Activated T-cell treated with anti-CD3 and anti-CD28 coated beads, Interleukin-2, amount 50 U/mL, for 4 hours (primary cell): Measurements from ENCODE around the gene RASSF1. TPM values are rescaled to one million over a fixed set of nuclear protein-coding genes. Genes with fewer than 3 reads are reported as not detected.
"Not testable (repeated sequence)": the region's sequence is repeated elsewhere in the genome, so short reads cannot be mapped to it uniquely, and the experiment has no call there.

ENCODE experiments used
- ATAC-seq, 2 donors: fragments of 200-7000 bp; cut with Tn5 transposase; one replicate each; pipeline ENCODE4 v1.10.0; 2021
- DNase-seq: peaks from one replicate; pipeline ENCODE4 v3.0.0-alpha.2; 2020
- H3K27me3 Mint-ChIP-seq: one replicate; pipeline ENCODE4 v1.8.0; 2021; ENCODE audit warnings: low read depth, mixed read lengths
- H3K36me3 Mint-ChIP-seq: one replicate; pipeline ENCODE4 v1.8.0; 2022; ENCODE audit warnings: mixed read lengths; ENCODE audit not compliant: insufficient read depth
- H3K4me1 Mint-ChIP-seq: one replicate; pipeline ENCODE4 v1.8.0; 2021; ENCODE audit warnings: low read depth, mixed read lengths
- H3K4me3 Mint-ChIP-seq: one replicate; pipeline ENCODE4 v1.8.0; 2021; ENCODE audit warnings: mild to moderate bottlenecking, moderate library complexity, mixed read lengths
- H3K9me3 Mint-ChIP-seq: one replicate; pipeline ENCODE4 v1.8.0; 2021; ENCODE audit warnings: mixed read lengths
- total RNA-seq, 3 donors: library from RNA; stranded (reverse); gene quantifications; one replicate each; pipeline ENCODE4 v1.2.1, GENCODE V29; 2021

The RASSF1 gene
- total RNA-seq, 3 donors from 2014 or later = 33.7 to 40.3 (median 37.3) TPM

DNA sequence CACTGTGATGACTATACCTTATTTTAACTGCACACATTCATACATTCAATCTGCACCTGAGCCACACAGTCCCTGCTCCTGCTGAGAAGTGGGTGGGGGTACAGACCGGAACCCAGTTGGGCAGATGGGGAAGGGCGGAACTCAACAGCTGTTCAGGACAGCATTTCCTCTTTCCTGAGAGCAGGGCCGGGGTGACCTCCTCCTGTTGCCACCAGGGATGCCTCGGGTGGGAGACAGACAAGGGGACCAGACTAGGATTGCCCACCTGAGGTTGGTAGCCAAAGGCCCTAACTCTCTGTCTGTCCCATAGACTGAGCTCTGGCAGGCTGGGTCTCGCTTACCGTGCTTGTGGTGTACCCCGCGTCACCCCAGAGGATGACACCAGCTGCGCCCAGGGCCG, 22.0 kb downstream of the RASSF1 start:
- Mint-ChIP-seq H3K9me3 (no peaks in the 10 kb centered on the region), H3K27me3 (no peaks in the 10 kb centered on the region), H3K4me3 (no peak overlapping the region), H3K4me1 (peaks cover 37% of the 10 kb centered on the region), H3K36me3 (peaks cover 1% of the 10 kb centered on the region)
- DNase-seq (no peak), ATAC-seq (no peak)

GRCh38 chr3:50318163-50318562, 22.5 kb downstream of the RASSF1 start:
- H3K4me1 Mint-ChIP-seq = peaks cover 37% of the 10 kb centered on the region
- ATAC-seq (no peak), DNase-seq (no peak)
- H3K27me3 Mint-ChIP-seq = no peaks in the 10 kb centered on the region
- H3K36me3 Mint-ChIP-seq = peaks cover 1% of the 10 kb centered on the region
- no peaks in the 10 kb centered on the region for H3K9me3 Mint-ChIP-seq
- no peak overlapping the region for H3K4me3 Mint-ChIP-seq

- ATAC-seq (no peak), DNase-seq (no peak)
- Mint-ChIP-seq H3K9me3 (no peaks in the 10 kb centered on the region), H3K36me3 (peaks cover 1% of the 10 kb centered on the region), H3K4me3 (no peak overlapping the region), H3K27me3 (no peaks in the 10 kb centered on the region), H3K4me1 (peaks cover 37% of the 10 kb centered on the region)
Measured at GRCh38 chr3:50317300-50317699, 23.3 kb downstream of the RASSF1 start.

GRCh38 chr3:50316657-50317242, 23.9 kb downstream of the RASSF1 start:
- H3K4me3 Mint-ChIP-seq = peak overlapping the region; percentile 28
- DNase-seq (peak; percentile 70), ATAC-seq (peak; percentile 13 to 27)
- H3K9me3 Mint-ChIP-seq = no peaks in the 10 kb centered on the region
- no peaks in the 10 kb centered on the region for H3K27me3 Mint-ChIP-seq
- H3K36me3 Mint-ChIP-seq = peaks cover 1% of the 10 kb centered on the region
- peaks cover 37% of the 10 kb centered on the region for H3K4me1 Mint-ChIP-seq

DNA sequence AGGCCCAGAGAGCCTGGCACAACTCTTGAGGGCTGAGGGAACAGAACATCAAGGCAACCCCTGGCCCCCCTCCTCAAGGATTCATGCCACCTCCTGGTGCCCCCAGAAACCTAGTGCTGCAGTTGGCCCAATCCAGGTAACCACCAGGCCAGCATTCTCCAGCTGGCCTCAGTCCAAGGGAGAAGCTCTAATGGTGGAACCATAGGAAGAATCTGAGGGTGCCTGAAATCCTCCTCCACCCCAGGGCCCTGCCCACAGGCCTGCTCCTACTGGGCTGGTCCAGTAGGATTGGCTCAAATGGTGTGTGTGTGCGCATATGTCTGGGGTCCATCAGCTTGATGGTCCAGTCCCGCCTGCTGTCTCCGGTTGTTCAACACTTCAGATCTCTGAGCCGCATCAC, 25.8 kb downstream of the RASSF1 start:
- Mint-ChIP-seq H3K9me3 (no peaks in the 10 kb centered on the region), H3K27me3 (no peaks in the 10 kb centered on the region), H3K4me3 (no peak overlapping the region), H3K4me1 (peaks cover 28% of the 10 kb centered on the region), H3K36me3 (peaks cover 1% of the 10 kb centered on the region)
- DNase-seq = no peak
- no peak for ATAC-seq

- Mint-ChIP-seq H3K4me3 (no peak overlapping the region), H3K9me3 (no peaks in the 10 kb centered on the region), H3K27me3 (no peaks in the 10 kb centered on the region), H3K4me1 (peaks cover 24% of the 10 kb centered on the region), H3K36me3 (peaks cover 1% of the 10 kb centered on the region)
- no peak for ATAC-seq
- DNase-seq = no peak
Measured at GRCh38 chr3:50314342-50314741, 26.3 kb downstream of the RASSF1 start.

GRCh38 chr3:50312041-50312440, 28.6 kb downstream of the RASSF1 start:
- H3K9me3 Mint-ChIP-seq, DNase-seq, H3K27me3 Mint-ChIP-seq, ATAC-seq, H3K4me3 Mint-ChIP-seq, H3K36me3 Mint-ChIP-seq: not testable (repeated sequence)
- H3K4me1 Mint-ChIP-seq = peaks cover 12% of the 10 kb centered on the region

GRCh38 chr3:50304601-50305000, 36.0 kb downstream of the RASSF1 start:
- peaks cover 18% of the 10 kb centered on the region for H3K4me1 Mint-ChIP-seq
- H3K4me3 Mint-ChIP-seq = no peak overlapping the region
- no peaks in the 10 kb centered on the region for H3K36me3 Mint-ChIP-seq
- no peaks in the 10 kb centered on the region for H3K27me3 Mint-ChIP-seq
- ATAC-seq (peak; percentile 67 to 69), DNase-seq (no peak)
- H3K9me3 Mint-ChIP-seq = no peaks in the 10 kb centered on the region

- Mint-ChIP-seq H3K9me3 (no peaks in the 10 kb centered on the region), H3K4me1 (peaks cover 22% of the 10 kb centered on the region), H3K4me3 (no peak within 1 kb of the TSS), H3K27me3 (no peaks in the 10 kb centered on the region), H3K36me3 (no peaks in the 10 kb centered on the region)
- DNase-seq = no peak
- ATAC-seq = no peak
Measured at GRCh38 chr3:50303013-50303815, 37.4 kb downstream of the RASSF1 start, which contains the start of gene HYAL1. TSS of gene HYAL1 (minus strand) at chr3:50303574. CDS start at chr3:50302956, 618 bp downstream.

DNA sequence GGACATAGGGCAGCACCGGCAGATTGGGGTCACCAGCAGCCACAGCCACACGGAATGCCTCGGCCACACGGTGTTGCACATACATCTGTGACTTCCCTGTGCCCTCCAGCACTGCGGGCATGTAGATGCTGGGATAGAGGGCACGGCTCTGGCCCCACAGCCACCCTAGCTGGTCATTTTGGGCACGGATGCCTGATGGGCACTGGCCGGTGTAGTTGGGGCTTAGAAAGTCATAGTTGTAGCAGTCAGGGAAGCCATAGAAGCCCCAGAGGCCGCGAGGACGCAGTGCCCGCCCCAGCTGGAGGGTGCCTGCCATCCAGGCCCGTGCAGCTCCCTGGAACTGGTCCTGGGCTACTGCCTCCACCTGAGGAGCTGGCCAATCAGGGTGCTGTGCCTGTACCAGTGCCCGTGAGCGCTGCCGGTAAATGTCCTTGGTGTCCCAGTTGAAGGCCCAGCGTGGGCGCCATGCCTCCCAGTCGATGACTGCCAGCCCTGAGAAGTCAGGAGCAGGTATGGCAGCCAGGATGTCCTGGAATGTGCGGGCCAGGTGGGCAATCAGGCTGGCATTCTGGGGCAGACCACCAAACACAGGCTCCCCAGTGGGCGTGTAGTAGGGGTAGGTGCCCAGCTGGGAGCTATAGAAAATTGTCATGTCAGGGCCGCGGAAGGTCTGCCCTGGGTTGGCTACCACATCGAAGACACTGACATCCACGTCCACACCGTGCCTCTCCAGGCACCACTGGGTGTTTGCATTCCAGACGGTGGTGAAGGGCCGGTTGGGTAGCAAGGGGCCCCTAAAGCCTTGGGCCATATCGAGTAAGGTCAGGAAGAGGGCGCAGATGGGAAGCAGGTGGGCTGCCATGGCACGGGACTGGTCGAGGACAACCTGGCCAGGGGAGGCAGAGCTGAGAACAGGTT, 38.3 kb downstream of the RASSF1 start:
- Mint-ChIP-seq H3K36me3 (no peaks in the 10 kb centered on the region), H3K4me1 (peaks cover 26% of the 10 kb centered on the region), H3K4me3 (no peak overlapping the region), H3K9me3 (no peaks in the 10 kb centered on the region), H3K27me3 (no peaks in the 10 kb centered on the region)
- no peak for DNase-seq
- no peak for ATAC-seq

GRCh38 chr3:50300681-50301254, 39.9 kb downstream of the RASSF1 start:
- DNase-seq = no peak
- Mint-ChIP-seq H3K36me3 (no peaks in the 10 kb centered on the region), H3K27me3 (no peaks in the 10 kb centered on the region), H3K4me1 (peaks cover 26% of the 10 kb centered on the region), H3K9me3 (no peaks in the 10 kb centered on the region), H3K4me3 (peak overlapping the region; percentile 91)
- no peak for ATAC-seq

DNA sequence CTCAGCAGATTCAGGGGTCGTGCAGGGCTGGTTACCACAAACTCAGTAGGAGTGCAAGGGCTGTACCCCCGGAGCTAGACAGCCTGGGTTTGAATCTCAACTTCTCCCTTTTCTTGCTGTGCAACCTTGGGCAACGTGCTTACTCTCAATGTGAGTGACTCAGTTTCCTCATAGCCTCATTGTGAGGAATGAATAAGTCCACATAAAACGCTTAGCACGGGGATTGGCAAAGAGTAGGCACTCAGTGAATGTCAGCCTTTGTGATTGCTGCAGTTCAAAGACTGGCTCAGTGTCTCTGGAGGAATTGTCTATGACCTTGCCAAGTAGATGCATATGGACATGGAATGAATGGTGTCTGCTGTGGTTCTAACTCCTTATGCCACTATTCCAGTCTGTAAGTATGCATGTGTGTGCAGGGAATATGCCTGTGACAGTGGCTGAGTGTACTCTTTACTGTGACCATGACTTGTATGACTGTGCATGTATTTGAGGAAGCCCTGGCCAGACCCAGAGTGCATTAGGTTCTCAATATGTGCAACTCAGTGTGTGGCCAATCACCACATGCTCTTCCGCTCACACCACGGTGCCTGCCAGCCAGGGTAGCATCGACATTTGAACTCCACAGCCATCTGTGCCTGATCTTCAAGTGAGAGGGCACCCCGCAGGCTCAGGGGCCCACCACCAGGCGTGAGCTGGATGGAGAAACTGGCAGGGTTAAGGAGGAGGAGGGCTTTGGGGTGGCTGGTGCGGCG, 40.5 kb downstream of the RASSF1 start:
- Mint-ChIP-seq H3K4me1 (peaks cover 26% of the 10 kb centered on the region), H3K27me3 (no peaks in the 10 kb centered on the region), H3K4me3 (peak overlapping the region; percentile 91), H3K9me3 (no peaks in the 10 kb centered on the region), H3K36me3 (no peaks in the 10 kb centered on the region)
- no peak for ATAC-seq
- no peak for DNase-seq

DNA sequence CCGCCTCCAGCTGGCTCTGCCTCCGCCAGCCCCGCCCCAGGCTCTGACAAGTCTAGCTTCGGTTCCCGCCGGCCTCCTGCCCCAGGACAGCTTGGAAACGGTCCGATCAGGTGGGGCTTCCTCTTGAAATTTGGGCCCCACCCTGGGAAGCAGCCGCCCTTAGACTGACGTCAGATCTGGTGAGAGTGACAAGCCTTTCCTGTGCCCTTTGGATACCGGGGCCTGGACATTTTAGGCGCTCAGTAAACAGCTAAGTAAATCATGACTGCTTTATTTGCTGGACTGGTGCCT, 41.1 kb downstream of the RASSF1 start:
- peak overlapping the region; percentile 91 for H3K4me3 Mint-ChIP-seq
- H3K9me3 Mint-ChIP-seq = no peaks in the 10 kb centered on the region
- DNase-seq = no peak
- H3K4me1 Mint-ChIP-seq = peaks cover 22% of the 10 kb centered on the region
- ATAC-seq = no peak
- H3K36me3 Mint-ChIP-seq = no peaks in the 10 kb centered on the region
- H3K27me3 Mint-ChIP-seq = no peaks in the 10 kb centered on the region
